Measurements from ENCODE around the gene OPN1SW. TPM values are rescaled to one million over a fixed set of nuclear protein-coding genes. Genes with fewer than 3 reads are reported as not detected.

The OPN1SW gene
- total and polyA plus RNA-seq, 9 of the 15 experiments (the other 6 are each of a cell fraction or from before 2014, with no cell fraction given) = 0.84 to 1.0 TPM; not detected in 7

DNA sequence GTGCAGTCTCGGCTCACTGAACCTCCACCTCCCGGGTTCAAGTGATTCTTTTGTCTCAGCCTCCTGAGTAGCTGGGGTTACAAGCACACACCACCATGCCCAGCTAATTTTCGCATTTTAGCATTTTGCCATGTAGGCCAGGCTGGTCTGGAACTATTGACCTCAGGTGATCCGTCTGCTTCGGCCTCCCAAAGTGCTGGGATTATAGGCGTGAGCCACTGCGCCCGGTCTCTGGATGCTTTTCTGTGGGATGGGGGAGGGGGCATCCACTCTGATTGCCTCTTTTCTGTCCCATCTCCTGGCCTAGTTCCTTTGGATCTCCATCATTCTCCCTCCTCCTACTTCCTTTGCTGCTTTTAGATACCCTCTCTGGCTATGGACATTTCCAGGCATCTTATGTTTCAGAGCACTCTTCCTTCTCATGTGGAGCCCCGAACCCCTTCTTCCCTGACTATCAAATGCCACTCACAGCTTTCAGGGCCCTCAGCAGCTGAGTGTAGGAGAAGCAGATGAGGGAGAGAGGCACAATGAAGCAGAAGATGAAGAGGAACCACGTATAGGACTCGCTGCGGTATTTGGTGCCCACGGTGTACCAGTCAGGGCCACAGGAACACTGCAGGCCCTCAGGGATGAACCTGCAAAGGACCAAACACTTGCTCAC, 1.4 kb downstream of the OPN1SW start:
- WGBS (ENCODE audit: insufficient coverage, low coverage, missing lambda C conversion rate) = 93% methylated on average over 13 of the region's 13 CpGs
- ChIA-PET POLR2A (interaction anchor here (0.6 to 3.2 kb wide), 10 partner anchors 9 to 96 kb away, joined by 3 to 29 read pairs (median 4); partner anchors contain the start of gene CALU), CTCF (ENCODE audit: low intra/inter-chr PET ratio) (no interaction called here)

More for the DNA sequence above, 1.4 kb downstream of the OPN1SW start:
- ATAC-seq = peak; percentile 30
- no peaks in the 10 kb centered on the region for H3K79me2 ChIP-seq (ENCODE audit: control insufficient read depth, insufficient read depth, low read length)
- TF ChIP-seq MYNN (IDR thresholded peaks at IDR 0.05) (peak; percentile 51; the same call in 1 of the 2 replicates), MYNN (CRISPR knock-in tag; IDR thresholded peaks at IDR 0.05) (no peak), POLR2G (IDR thresholded peaks at IDR 0.05; ENCODE audit: low read depth, low read length) (0 out of 2 replicates have a peak, but pooled peaks have one; percentile 39), SUPT5H (IDR thresholded peaks at IDR 0.05) (peak; percentile 73), POLR2B (IDR thresholded peaks at IDR 0.05; ENCODE audit: low read depth, partially characterized antibody) (peak; percentile 74), POLR2AphosphoS5 (IDR thresholded peaks at IDR 0.05; ENCODE audit: control insufficient read depth, insufficient read depth, low read depth, low read length) (peak; percentile 27), MAZ (CRISPR knock-in tag; conservative IDR thresholded peaks at IDR 0.05 in 1 of 2, IDR thresholded peaks at IDR 0.05 in 1 of 2) (no peak), POLR2A (conservative IDR thresholded peaks at IDR 0.05) (peak; percentile 63), CCNT2 (IDR thresholded peaks at IDR 0.05; ENCODE audit: borderline replicate concordance, extremely low read depth, insufficient read length, low read depth, low read length) (peak; percentile 19)
- TF ChIP-seq, protein P1, sequence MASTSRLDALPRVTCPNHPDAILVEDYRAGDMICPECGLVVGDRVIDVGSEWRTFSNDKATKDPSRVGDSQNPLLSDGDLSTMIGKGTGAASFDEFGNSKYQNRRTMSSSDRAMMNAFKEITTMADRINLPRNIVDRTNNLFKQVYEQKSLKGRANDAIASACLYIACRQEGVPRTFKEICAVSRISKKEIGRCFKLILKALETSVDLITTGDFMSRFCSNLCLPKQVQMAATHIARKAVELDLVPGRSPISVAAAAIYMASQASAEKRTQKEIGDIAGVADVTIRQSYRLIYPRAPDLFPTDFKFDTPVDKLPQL (IDR thresholded peaks at IDR 0.05; ENCODE audit: extremely low read depth, insufficient read length) = no peak
- TF ChIP-seq, protein P2, sequence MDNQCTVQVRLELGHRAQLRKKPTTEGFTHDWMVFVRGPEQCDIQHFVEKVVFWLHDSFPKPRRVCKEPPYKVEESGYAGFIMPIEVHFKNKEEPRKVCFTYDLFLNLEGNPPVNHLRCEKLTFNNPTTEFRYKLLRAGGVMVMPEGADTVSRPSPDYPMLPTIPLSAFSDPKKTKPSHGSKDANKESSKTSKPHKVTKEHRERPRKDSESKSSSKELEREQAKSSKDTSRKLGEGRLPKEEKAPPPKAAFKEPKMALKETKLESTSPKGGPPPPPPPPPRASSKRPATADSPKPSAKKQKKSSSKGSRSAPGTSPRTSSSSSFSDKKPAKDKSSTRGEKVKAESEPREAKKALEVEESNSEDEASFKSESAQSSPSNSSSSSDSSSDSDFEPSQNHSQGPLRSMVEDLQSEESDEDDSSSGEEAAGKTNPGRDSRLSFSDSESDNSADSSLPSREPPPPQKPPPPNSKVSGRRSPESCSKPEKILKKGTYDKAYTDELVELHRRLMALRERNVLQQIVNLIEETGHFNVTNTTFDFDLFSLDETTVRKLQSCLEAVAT (IDR thresholded peaks at IDR 0.05) = 0 out of 4 replicates have a peak, but pooled peaks of 1 of the 2 experiments have one; percentile 13
- TF ChIP-seq, protein P3, sequence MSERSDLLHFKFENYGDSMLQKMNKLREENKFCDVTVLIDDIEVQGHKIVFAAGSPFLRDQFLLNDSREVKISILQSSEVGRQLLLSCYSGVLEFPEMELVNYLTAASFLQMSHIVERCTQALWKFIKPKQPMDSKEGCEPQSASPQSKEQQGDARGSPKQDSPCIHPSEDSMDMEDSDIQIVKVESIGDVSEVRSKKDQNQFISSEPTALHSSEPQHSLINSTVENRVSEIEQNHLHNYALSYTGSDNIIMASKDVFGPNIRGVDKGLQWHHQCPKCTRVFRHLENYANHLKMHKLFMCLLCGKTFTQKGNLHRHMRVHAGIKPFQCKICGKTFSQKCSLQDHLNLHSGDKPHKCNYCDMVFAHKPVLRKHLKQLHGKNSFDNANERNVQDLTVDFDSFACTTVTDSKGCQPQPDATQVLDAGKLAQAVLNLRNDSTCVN (CRISPR knock-in tag; IDR thresholded peaks at IDR 0.05) = no peak
- TF ChIP-seq, protein P4, sequence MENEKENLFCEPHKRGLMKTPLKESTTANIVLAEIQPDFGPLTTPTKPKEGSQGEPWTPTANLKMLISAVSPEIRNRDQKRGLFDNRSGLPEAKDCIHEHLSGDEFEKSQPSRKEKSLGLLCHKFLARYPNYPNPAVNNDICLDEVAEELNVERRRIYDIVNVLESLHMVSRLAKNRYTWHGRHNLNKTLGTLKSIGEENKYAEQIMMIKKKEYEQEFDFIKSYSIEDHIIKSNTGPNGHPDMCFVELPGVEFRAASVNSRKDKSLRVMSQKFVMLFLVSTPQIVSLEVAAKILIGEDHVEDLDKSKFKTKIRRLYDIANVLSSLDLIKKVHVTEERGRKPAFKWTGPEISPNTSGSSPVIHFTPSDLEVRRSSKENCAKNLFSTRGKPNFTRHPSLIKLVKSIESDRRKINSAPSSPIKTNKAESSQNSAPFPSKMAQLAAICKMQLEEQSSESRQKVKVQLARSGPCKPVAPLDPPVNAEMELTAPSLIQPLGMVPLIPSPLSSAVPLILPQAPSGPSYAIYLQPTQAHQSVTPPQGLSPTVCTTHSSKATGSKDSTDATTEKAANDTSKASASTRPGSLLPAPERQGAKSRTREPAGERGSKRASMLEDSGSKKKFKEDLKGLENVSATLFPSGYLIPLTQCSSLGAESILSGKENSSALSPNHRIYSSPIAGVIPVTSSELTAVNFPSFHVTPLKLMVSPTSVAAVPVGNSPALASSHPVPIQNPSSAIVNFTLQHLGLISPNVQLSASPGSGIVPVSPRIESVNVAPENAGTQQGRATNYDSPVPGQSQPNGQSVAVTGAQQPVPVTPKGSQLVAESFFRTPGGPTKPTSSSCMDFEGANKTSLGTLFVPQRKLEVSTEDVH (IDR thresholded peaks at IDR 0.05; ENCODE audit: low read depth, partially characterized antibody) = peak; percentile 21
- no peaks in the 10 kb centered on the region for H3K9me1 ChIP-seq (ENCODE audit: control insufficient read depth, insufficient read depth, low read length)
- intact Hi-C loops (cut with micrococcal nuclease) = no loop called here
- no TSS peak for BruUV-seq (replicated peaks)
- H3K36me3 ChIP-seq (ENCODE audit: control insufficient read depth, insufficient read depth, low read length) = peaks cover 46% of the 10 kb centered on the region
- no peak overlapping the region for H2AFZ ChIP-seq (ENCODE audit: low read depth, low read length)
- in situ Hi-C loops (cut with MboI) = no loop called here
- peaks cover 0 to 4% of the 10 kb centered on the region in 2 experiments; a peak in 2 of 5 replicates for H3K4me1 ChIP-seq (replicated peaks in 1 of 2; ENCODE audit: control insufficient read depth in 2 of 2, insufficient read depth in 2 of 2, low read length in 2 of 2)
- no peaks in the 10 kb centered on the region for H4K20me1 ChIP-seq (replicated peaks; ENCODE audit: control insufficient read depth, insufficient read depth, low read length)
- no peak overlapping the region for H3K27ac ChIP-seq (ENCODE audit: extremely low read depth, low read depth, low read length)
- no peak for DNase-seq (ENCODE audit: extremely low read depth in 1 of 4, low spot score in 3 of 4)
- H3K4me2 ChIP-seq (ENCODE audit: insufficient read depth, low read length) = no peak overlapping the region
- H3K9me3 ChIP-seq (replicated peaks; ENCODE audit: control insufficient read depth, insufficient read depth, low read depth, low read length) = no peaks in the 10 kb centered on the region
- no peak for FAIRE-seq
- H3K27me3 ChIP-seq (ENCODE audit: control insufficient read depth in 2 of 2, insufficient read depth in 2 of 2, low read length in 2 of 2) = no peaks in the 10 kb centered on the region
- no peak overlapping the region for H3K9ac ChIP-seq (ENCODE audit: insufficient read depth in 1 of 2, low read depth in 2 of 2, low read length in 2 of 2)
- no peak overlapping the region for H3K4me3 ChIP-seq

Measured in K562 (cell line).